NCI-H446 treated with DMSO at 0.1 percent for 48 hours (cell line): ENCODE measurements around the gene TBC1D4.

Source experiments
- DNase-seq: peaks from one replicate; lab custom pipeline; 2025; lab: John Stamatoyannopoulos, UW

Gene TBC1D4

GRCh38 chr13:75482070-75482819 is at the start of gene TBC1D4:
Gene TBC1D4 (minus strand): TSS chr13:75482169. CDS start chr13:75481767, 402 bp downstream.
- peak; percentile 35 for DNase-seq

- DNase-seq = no peak
Observed at GRCh38 chr13:75530549-75530961, 48.6 kb upstream of the TBC1D4 start.

- DNase-seq = no peak
Observed at GRCh38 chr13:75521956-75522355, 40.0 kb upstream of the TBC1D4 start.

GRCh38 chr13:75518439-75519088 is 36.6 kb upstream of the TBC1D4 start:
- DNase-seq = no peak

- no peak for DNase-seq
Observed at GRCh38 chr13:75514080-75514995, 32.4 kb upstream of the TBC1D4 start.

GRCh38 chr13:75513271-75513670 is 31.3 kb upstream of the TBC1D4 start:
- no peak for DNase-seq

GRCh38 chr13:75512253-75512652 is 30.3 kb upstream of the TBC1D4 start:
- DNase-seq = no peak

GRCh38 chr13:75511051-75511625 is 29.2 kb upstream of the TBC1D4 start:
- no peak for DNase-seq

- no peak for DNase-seq
Observed at GRCh38 chr13:75508002-75508548, 26.1 kb upstream of the TBC1D4 start.

- no peak for DNase-seq
Observed at GRCh38 chr13:75507027-75508001, 25.3 kb upstream of the TBC1D4 start.

- DNase-seq = no peak
Observed at GRCh38 chr13:75506018-75506417, 24.0 kb upstream of the TBC1D4 start.

- DNase-seq = no peak
Observed at GRCh38 chr13:75505327-75505726, 23.4 kb upstream of the TBC1D4 start.

- DNase-seq = no peak
Observed at GRCh38 chr13:75495938-75496337, 14.0 kb upstream of the TBC1D4 start.

GRCh38 chr13:75494491-75494890 is 12.5 kb upstream of the TBC1D4 start:
- no peak for DNase-seq

- DNase-seq = no peak
Observed at GRCh38 chr13:75493156-75493555, 11.2 kb upstream of the TBC1D4 start.

GRCh38 chr13:75492389-75492788 is 10.4 kb upstream of the TBC1D4 start:
- no peak for DNase-seq

GRCh38 chr13:75491376-75491775 is 9.4 kb upstream of the TBC1D4 start:
- no peak for DNase-seq

GRCh38 chr13:75489502-75490263 is 7.7 kb upstream of the TBC1D4 start:
- no peak for DNase-seq

- DNase-seq = no peak
Observed at GRCh38 chr13:75486146-75487062, 4.4 kb upstream of the TBC1D4 start.
